NCI-H146 treated with DMSO at 0.1 percent for 48 hours (cell line): Measurements from ENCODE around the gene PEPD.

ENCODE experiments used
- DNase-seq: peaks from one replicate; lab custom pipeline; 2025; ENCODE audit not compliant: unreplicated experiment; lab: John Stamatoyannopoulos, UW

The PEPD gene

DNA sequence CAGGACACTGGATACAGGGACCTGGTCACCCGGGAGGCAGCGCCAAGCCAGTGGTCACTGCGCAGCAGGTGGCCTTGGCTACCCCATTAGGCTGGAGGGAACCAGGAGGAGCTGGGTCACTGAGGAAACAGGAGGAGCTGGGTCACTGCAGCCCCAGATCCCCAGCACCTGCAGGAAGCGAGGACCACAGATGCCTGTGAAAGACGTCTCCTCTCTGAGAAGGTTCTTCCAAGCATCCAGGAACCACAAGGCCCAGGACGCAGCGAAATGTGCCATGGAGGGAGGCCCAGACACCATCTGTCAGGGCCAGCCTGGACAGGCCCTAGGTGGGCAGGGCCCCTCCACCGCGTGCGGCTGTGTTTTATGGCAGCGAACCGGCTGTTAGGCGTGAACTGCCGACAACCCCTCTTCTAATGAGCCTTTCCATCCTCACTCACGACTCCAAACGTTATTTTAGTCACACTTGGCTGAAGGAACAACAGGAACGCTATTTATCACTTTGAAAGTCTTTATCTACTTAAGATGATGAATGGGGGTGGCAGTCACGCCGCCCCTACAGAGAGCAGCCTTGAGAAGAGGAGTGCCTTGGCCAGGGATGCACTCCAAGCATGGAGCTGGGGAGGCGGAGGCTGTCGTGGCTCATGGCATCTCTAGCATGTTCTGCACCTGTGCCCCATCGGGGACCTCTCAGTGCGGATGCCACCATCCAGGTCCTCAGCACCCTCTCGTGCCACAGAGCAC is 94.8 kb downstream of the PEPD start:
- DNase-seq: no peak

GRCh38 chr19:33424181-33424580 is 97.4 kb downstream of the PEPD start:
- no peak for DNase-seq

- DNase-seq: no peak
Observed at GRCh38 chr19:33422369-33423180, 99.0 kb downstream of the PEPD start.

GRCh38 chr19:33421368-33421767 is 100.2 kb downstream of the PEPD start:
- no peak for DNase-seq

DNA sequence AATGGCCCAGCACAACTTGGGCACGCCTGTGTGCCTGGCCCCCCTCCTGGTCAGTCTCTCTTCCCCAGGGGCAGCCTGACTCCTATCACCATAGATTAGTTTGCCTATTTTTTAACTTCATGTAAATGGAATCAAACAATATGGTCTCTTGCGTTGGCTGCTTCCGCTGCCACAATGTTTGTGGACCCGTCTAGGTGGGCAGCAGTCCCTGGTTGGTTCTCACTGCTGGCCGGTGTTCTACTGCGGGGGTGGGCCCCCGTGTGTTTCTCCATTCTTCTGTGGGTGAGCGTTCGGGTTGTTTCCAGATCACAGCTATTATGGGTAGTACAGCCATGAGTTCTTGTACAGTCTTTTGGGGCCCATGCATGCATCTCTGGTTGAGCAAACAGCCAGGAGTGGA is 100.8 kb downstream of the PEPD start:
- no peak for DNase-seq

GRCh38 chr19:33419788-33420130 is 101.8 kb downstream of the PEPD start:
- DNase-seq: no peak

GRCh38 chr19:33418871-33419787 is 102.5 kb downstream of the PEPD start:
- DNase-seq: no peak

DNA sequence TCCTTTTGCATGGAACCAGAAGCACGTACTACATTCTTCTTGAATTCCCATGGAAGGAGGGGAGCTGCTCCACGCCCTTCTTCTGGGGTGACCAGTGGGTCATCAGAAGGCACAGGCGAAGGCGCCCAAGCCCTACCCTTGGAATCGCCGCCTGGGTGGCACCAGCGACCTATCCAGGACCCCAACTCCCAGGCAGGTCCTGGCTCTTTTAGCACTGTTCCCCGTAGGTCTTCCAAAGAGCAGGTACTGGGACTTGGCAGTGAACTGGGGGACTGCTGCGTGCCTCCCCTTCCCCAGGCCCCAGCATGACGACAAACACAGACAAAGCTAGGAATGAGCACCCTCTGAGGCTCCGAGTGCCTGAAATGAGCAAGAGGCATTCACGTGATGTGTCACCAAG is 103.1 kb downstream of the PEPD start:
- DNase-seq: no peak

GRCh38 chr19:33417751-33418150 is 103.8 kb downstream of the PEPD start:
- DNase-seq: no peak

GRCh38 chr19:33416307-33417215 is 105.0 kb downstream of the PEPD start:
- DNase-seq: peak; percentile 46

DNA sequence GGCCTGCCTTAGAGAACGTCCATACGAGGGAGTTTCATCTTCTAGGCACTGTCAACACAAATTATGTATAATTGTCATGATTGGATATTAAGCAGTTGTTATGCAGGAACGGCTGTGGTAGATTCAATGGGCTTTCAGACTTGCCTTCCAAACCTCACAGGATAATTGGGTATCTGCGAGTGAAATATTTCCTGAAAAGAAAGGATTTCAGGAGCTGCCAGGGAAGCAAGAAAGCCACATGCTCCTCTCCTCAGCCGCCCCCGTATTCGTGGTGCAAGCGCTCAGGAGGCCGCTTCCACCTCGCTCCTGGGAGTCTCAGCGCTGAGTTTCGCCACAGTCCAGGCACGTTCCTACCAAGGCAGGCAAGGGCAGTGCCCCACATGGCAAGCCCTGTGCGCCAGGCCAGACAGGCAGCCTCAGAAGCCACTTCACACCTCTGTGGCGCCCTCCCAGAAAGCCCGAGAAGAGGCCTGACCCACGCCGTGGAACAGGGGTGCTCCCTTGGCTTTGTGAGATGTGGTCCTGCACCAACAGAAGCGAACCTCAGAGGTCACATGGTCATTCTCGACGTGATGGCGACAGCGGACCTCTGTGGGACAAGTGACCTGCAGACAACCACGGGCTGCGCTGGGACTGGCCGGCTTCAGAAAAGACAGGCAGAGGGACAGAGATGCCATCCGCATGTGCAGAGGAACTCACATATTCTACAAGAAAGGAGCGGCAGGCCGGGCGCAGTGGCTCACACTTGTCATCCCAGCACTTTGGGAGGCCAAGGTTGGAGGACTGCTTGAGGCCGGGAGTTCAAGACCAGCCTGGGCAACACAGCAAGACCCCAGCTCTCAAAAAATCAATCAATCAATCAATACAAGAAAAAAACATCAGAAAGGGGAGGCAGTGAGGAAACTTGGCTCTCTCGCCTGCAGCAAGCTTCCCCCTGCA is 106.7 kb downstream of the PEPD start:
- no peak for DNase-seq

DNA sequence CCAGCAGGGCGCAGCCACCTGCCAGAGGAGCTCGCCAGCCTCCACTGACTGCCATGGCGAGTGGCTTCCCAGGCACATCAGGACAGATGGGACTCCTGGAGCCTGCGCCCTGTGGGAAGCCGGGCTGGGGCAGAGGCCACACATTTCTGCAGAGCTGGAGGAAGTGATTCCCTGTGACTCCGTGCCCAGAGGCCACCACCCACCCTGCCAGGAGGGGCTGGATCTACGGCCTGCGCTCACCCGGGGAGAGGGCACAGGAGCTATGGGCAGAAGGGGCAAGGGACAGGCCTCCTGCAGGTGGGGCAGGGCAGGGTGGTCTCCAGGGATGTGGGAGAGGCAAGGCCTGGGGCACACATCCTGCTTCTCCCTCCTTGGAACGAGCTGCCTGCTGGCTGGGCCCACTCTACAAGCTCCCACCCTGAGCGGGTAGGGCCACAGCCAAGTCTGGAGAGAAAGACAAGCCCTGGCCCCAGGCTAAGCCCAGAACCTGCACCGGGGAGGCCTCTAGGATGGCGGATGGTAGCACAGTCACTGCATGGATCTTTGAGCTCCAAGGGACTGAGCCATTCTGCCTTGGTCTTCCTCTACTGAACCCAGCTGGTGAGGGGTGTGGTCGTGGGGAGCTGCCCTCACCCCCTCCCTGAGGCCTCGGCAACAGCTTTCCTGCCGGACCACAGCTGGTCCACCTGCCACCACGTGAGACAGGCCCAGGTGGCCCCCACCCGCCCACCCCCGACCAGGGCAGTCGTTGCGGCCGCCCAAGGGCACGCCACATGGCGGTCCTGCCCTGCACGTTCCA is 107.5 kb downstream of the PEPD start:
- DNase-seq: no peak

- DNase-seq: no peak
Observed at GRCh38 chr19:33413426-33413725, 108.2 kb downstream of the PEPD start.

- DNase-seq: no peak
Observed at GRCh38 chr19:33412601-33413425, 108.8 kb downstream of the PEPD start.

- DNase-seq: no peak
Observed at GRCh38 chr19:33411621-33412180, 109.9 kb downstream of the PEPD start.

DNA sequence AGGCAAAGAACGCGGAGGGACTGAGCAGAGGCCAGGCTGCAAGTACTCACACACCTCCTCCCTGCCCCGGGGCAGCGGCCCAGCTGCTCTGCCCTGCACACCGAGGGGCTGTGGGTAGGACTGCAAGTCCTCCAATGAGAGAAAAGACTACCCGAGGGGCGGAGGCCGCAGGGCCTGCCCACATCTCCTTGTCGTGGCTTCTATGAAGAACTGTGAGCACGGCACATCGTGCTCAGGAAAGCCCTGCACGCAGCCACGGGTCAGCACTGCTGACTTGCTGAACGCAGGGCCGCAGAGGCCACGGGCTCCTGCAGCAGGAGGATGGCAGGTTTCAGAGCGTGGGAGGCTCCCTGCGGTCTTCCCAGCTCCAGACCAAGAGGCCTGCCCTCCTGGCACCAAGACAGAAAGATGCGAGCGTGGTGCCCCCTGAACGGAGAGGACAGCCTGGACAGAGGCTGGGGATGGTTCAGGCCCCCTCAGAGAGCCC is 110.6 kb downstream of the PEPD start:
- DNase-seq: no peak

GRCh38 chr19:33409906-33410685 is 111.5 kb downstream of the PEPD start:
- DNase-seq: no peak
